ENCODE results near the gene ELP5.
A peak's percentile ranks its signal among the peaks of the same experiment; 100 is the strongest.

The ELP5 gene

DNA sequence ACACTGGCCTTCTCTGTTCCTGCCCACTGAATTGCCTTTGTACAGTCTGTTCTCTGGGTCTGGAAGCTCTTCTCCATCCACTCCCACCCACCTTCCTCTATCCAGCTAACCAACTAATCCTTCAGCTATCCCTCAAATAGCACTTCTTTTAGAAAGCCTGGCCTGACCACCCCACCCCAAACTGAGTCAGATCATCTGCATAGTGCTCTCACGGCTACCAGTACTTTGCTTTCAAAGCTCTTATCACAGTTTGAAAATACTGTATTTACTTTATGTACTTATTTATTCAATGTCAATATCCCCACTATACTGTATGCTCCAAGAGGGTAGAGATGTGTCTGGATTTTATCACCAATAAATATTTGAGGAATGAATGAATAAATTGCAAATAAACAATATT lies 14.8 kb downstream of the ELP5 start:
- H3K27ac ChIP-seq (ENCODE audit: insufficient read depth, low read depth, low read length, poor library complexity, severe bottlenecking) = no peak overlapping the region
- no peaks in the 10 kb centered on the region for H3K9me3 ChIP-seq (ENCODE audit: control insufficient read depth, low read length)
- 85% methylated on average over 1 of the region's 1 CpG; no CpG with 5 or more reads in 1 of the 2 experiments for WGBS, 2 experiments

DNA sequence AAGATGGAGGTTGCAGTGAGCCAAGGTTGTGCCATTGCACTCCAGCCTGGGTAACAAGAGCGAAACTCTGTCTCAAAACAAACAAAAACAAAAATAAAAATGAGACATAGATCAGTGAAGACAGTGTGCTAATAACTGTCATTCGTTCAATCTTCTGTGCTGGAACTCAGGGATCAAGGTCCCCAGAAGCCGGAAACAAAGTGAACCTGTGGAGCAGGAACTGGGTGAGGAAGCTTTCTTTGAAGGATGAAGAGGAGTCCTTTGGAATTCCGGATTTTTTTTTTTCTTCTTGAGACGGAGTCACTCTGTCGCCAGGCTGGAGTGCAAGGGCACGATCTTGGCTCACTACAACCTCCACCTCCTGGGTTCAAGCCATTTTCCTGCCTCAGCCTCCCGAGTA lies 27.4 kb downstream of the ELP5 start:
- H3K4me3 ChIP-seq (ENCODE audit: insufficient read depth, low read depth, low read length) = no peak overlapping the region
- H3K27ac ChIP-seq (ENCODE audit: insufficient read depth, low read depth, low read length, poor library complexity, severe bottlenecking) = no peak overlapping the region
- H3K9me3 ChIP-seq (ENCODE audit: control insufficient read depth, low read length) = no peaks in the 10 kb centered on the region
- H3K27me3 ChIP-seq (ENCODE audit: control insufficient read depth, insufficient read depth, low read length, poor library complexity, severe bottlenecking) = peaks cover 30% of the 10 kb centered on the region
- no peaks in the 10 kb centered on the region for H3K4me1 ChIP-seq (ENCODE audit: control insufficient read depth, insufficient read depth, low read length)
- 91 to 92% methylated on average over 7 to 8 of the region's 8 CpGs for WGBS, 2 experiments
- H3K36me3 ChIP-seq (ENCODE audit: control insufficient read depth, insufficient read depth, low read length) = no peaks in the 10 kb centered on the region

More for the DNA sequence above, 14.8 kb downstream of the ELP5 start:
- H3K4me1 ChIP-seq (ENCODE audit: control insufficient read depth, insufficient read depth, low read length) = peaks cover 5% of the 10 kb centered on the region
- peaks cover 31% of the 10 kb centered on the region for H3K27me3 ChIP-seq (ENCODE audit: control insufficient read depth, insufficient read depth, low read length, poor library complexity, severe bottlenecking)
- H3K36me3 ChIP-seq (ENCODE audit: control insufficient read depth, insufficient read depth, low read length) = no peaks in the 10 kb centered on the region
- H3K4me3 ChIP-seq (ENCODE audit: insufficient read depth, low read depth, low read length) = no peak overlapping the region

DNA sequence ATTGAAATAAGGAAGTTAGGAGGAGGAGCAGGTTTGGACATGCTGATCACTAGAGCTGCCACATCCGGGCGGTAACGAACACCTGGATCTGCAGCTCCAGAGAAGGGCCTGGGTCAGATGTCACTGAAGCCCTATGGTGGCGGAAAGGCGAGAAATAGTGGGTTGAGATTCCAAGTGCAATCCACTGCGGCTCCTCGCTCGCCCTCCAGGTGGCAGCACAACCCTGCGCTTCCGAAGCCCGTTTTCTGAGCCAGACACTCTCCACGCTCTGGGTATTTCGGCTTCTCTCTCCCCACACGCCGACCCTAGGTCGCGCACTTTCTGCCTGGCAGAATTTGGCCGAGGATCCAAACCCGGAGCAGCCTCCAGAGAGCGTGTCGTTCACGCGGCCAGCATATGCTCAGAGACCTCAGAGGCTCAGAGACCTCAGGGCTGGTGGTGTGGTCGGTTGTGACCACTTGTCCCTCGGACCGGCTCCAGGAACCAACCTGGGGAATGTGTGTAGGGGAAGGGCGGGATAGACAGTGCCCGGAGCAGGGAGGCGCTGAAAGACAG lies 28.6 kb downstream of the ELP5 start:
- H3K36me3 ChIP-seq (ENCODE audit: control insufficient read depth, insufficient read depth, low read length) = no peaks in the 10 kb centered on the region
- H3K27ac ChIP-seq (ENCODE audit: insufficient read depth, low read depth, low read length, poor library complexity, severe bottlenecking) = no peak overlapping the region
- 1% methylated on average over 29 of the region's 29 CpGs for WGBS, 2 experiments
- H3K27me3 ChIP-seq (ENCODE audit: control insufficient read depth, insufficient read depth, low read length, poor library complexity, severe bottlenecking) = peaks cover 30% of the 10 kb centered on the region
- no peaks in the 10 kb centered on the region for H3K9me3 ChIP-seq (ENCODE audit: control insufficient read depth, low read length)
- no peaks in the 10 kb centered on the region for H3K4me1 ChIP-seq (ENCODE audit: control insufficient read depth, insufficient read depth, low read length)
- H3K4me3 ChIP-seq (ENCODE audit: insufficient read depth, low read depth, low read length) = peak overlapping the region; percentile 56

DNA sequence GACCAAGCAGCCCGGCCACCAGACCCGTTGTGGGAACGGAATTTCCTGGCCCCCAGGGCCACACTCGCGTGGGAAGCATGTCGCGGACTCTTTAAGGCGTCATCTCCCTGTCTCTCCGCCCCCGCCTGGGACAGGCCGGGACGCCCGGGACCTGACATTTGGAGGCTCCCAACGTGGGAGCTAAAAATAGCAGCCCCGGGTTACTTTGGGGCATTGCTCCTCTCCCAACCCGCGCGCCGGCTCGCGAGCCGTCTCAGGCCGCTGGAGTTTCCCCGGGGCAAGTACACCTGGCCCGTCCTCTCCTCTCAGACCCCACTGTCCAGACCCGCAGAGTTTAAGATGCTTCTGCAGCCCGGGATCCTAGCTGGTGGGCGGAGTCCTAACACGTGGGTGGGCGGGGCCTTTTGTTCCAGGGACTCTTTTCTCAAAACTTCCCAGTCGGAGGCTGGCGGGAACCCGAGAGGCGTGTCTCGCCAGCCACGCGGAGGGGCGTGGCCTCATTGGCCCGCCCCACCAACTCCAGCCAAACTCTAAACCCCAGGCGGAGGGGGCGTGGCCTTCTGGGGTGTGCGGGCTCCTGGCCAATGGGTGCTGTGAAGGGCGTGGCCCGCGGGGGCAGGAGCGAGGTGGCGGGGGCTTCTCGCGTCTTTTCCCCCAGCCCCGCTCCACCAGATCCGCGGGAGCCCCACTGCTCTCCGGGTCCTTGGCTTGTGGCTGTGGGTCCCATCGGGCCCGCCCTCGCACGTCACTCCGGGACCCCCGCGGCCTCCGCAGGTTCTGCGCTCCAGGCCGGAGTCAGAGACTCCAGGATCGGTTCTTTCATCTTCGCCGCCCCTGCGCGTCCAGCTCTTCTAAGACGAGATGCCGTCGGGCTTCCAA lies 29.3 kb downstream of the ELP5 start, which contains the start of gene SLC2A4:
SLC2A4 (plus strand) TSS at position 645 of the 879 bp plus-strand sequence; CDS start at position 862, 217 bp downstream.
- Histone ChIP-seq H3K4me3 (ENCODE audit: insufficient read depth, low read depth, low read length) (peak within 1 kb of the TSS; percentile 56), H3K4me1 (ENCODE audit: control insufficient read depth, insufficient read depth, low read length) (no peaks in the 10 kb centered on the region), H3K36me3 (ENCODE audit: control insufficient read depth, insufficient read depth, low read length) (no peaks in the 10 kb centered on the region), H3K27me3 (ENCODE audit: control insufficient read depth, insufficient read depth, low read length, poor library complexity, severe bottlenecking) (peaks cover 30% of the 10 kb centered on the region), H3K9me3 (ENCODE audit: control insufficient read depth, low read length) (no peaks in the 10 kb centered on the region), H3K27ac (ENCODE audit: insufficient read depth, low read depth, low read length, poor library complexity, severe bottlenecking) (no peak within 1 kb of the TSS)
- 1% methylated on average over 71 of the region's 71 CpGs for WGBS, 2 experiments

DNA sequence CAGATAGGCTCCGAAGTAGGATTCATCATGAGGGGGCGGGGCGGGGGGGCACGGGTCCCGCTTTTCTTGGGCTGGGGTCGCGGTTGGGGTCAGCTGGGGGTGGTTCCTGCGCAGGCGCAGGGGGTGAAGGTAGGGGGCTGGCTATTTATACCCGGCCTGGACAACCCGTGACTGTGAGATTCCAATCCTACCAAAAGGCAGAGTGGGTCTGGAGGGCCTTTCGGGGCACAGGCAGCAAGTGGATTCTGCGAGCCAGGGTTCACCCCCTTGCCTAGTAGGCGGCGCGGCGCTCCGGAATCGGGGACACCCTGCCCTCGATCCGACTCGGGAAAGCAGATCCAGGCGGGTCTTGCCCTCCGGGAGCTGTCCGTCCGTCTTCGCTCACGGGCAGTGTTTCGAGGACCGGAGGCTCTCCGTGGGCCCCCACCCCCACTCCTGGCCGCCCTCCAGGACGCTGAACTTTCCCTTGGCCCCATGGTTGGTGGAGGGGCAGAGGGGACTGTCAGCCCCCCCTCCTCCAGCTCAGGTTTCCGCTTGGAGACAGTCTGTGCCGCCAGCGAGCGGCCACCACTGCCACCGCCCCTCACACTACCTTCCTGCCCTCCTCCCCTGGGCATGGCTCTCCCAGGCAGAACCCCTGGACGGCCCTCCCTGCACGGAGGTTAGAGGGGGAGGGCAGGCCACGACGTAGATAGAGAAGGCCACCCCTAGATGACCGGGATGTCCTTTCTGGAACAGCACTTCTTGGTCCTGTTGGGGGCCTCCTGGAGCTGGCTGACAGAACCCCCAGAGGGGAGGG lies 30.1 kb downstream of the ELP5 start:
- Histone ChIP-seq H3K9me3 (ENCODE audit: control insufficient read depth, low read length) (no peaks in the 10 kb centered on the region), H3K4me3 (ENCODE audit: insufficient read depth, low read depth, low read length) (peak overlapping the region; percentile 56), H3K4me1 (ENCODE audit: control insufficient read depth, insufficient read depth, low read length) (no peaks in the 10 kb centered on the region), H3K27ac (ENCODE audit: insufficient read depth, low read depth, low read length, poor library complexity, severe bottlenecking) (no peak overlapping the region), H3K27me3 (ENCODE audit: control insufficient read depth, insufficient read depth, low read length, poor library complexity, severe bottlenecking) (peaks cover 30% of the 10 kb centered on the region), H3K36me3 (ENCODE audit: control insufficient read depth, insufficient read depth, low read length) (no peaks in the 10 kb centered on the region)
- WGBS, 2 experiments = 2% methylated on average over 40 to 43 of the region's 43 CpGs

DNA sequence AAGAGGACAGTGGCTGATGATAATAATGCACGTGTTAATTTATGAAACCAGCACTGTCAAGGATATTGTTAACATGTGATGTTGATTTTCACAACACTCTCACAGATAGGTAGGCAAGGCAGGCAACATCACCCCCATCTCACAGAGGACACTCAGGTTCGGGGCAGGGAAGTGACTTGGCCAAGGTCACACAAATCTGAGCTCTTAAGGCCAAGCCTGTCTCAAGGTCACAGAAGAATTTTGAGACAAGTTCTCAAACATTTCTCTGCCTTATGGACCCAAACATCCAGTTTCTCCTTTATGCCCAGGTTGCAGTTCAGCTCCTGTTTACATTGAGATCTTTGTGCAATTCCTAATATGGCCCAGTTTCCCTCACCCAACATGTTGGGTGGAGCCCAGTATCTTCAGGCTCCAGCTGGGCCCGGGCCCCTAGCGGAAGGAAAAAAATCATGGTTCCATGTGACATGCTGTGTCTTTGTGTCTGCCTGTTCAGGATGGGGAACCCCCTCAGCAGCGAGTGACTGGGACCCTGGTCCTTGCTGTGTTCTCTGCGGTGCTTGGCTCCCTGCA lies 30.8 kb downstream of the ELP5 start:
- Histone ChIP-seq H3K27me3 (ENCODE audit: control insufficient read depth, insufficient read depth, low read length, poor library complexity, severe bottlenecking) (peaks cover 30% of the 10 kb centered on the region), H3K27ac (ENCODE audit: insufficient read depth, low read depth, low read length, poor library complexity, severe bottlenecking) (no peak overlapping the region), H3K9me3 (ENCODE audit: control insufficient read depth, low read length) (no peaks in the 10 kb centered on the region), H3K4me1 (ENCODE audit: control insufficient read depth, insufficient read depth, low read length) (no peaks in the 10 kb centered on the region), H3K4me3 (ENCODE audit: insufficient read depth, low read depth, low read length) (peak overlapping the region; percentile 56), H3K36me3 (ENCODE audit: control insufficient read depth, insufficient read depth, low read length) (no peaks in the 10 kb centered on the region)
- WGBS, 2 experiments = 74 to 80% methylated on average over 6 of the region's 6 CpGs

DNA sequence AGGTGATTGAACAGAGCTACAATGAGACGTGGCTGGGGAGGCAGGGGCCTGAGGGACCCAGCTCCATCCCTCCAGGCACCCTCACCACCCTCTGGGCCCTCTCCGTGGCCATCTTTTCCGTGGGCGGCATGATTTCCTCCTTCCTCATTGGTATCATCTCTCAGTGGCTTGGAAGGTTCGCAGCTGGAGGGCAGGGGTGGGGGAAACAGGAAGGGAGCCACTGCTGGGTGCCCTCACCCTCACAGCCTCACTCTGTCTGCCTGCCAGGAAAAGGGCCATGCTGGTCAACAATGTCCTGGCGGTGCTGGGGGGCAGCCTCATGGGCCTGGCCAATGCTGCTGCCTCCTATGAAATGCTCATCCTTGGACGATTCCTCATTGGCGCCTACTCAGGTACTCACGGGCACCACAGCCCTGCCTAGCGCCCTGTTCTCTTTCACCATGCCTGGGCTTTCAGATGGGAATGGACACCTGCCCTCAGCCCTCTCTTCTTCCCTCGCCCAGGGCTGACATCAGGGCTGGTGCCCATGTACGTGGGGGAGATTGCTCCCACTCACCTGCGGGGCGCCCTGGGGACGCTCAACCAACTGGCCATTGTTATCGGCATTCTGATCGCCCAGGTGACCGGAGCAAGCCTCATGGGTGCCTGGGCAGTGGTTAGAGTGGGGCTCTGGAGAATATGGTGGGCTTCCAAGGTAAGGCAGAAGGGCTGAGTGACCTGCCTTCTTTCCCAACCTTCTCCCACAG lies 31.6 kb downstream of the ELP5 start:
- H3K27me3 ChIP-seq (ENCODE audit: control insufficient read depth, insufficient read depth, low read length, poor library complexity, severe bottlenecking) = peaks cover 30% of the 10 kb centered on the region

DNA sequence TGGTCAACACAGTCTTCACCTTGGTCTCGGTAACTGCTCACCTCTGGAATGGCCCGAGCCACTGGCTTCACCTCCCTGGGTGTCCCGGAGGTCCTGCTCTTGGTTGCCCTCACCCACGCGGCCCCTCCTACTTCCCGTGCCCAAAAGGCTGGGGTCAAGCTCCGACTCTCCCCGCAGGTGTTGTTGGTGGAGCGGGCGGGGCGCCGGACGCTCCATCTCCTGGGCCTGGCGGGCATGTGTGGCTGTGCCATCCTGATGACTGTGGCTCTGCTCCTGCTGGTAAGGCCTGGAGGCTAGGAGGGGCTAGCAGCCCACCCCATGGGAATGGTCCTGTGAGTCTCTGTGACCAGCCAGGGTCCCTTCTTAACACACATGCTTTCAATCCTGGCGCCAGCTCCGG lies 32.9 kb downstream of the ELP5 start:
- Histone ChIP-seq H3K27me3 (ENCODE audit: control insufficient read depth, insufficient read depth, low read length, poor library complexity, severe bottlenecking) (peaks cover 30% of the 10 kb centered on the region), H3K9me3 (ENCODE audit: control insufficient read depth, low read length) (no peaks in the 10 kb centered on the region), H3K4me1 (ENCODE audit: control insufficient read depth, insufficient read depth, low read length) (peaks cover 8% of the 10 kb centered on the region), H3K36me3 (ENCODE audit: control insufficient read depth, insufficient read depth, low read length) (no peaks in the 10 kb centered on the region), H3K4me3 (ENCODE audit: insufficient read depth, low read depth, low read length) (no peak overlapping the region), H3K27ac (ENCODE audit: insufficient read depth, low read depth, low read length, poor library complexity, severe bottlenecking) (no peak overlapping the region)
- 93% methylated on average over 16 of the region's 16 CpGs for WGBS, 2 experiments

More for the DNA sequence above, 31.6 kb downstream of the ELP5 start:
- Histone ChIP-seq H3K27ac (ENCODE audit: insufficient read depth, low read depth, low read length, poor library complexity, severe bottlenecking) (no peak overlapping the region), H3K36me3 (ENCODE audit: control insufficient read depth, insufficient read depth, low read length) (no peaks in the 10 kb centered on the region), H3K9me3 (ENCODE audit: control insufficient read depth, low read length) (no peaks in the 10 kb centered on the region), H3K4me1 (ENCODE audit: control insufficient read depth, insufficient read depth, low read length) (no peaks in the 10 kb centered on the region), H3K4me3 (ENCODE audit: insufficient read depth, low read depth, low read length) (no peak overlapping the region)
- 92 to 93% methylated on average over 18 of the region's 18 CpGs for WGBS, 2 experiments

DNA sequence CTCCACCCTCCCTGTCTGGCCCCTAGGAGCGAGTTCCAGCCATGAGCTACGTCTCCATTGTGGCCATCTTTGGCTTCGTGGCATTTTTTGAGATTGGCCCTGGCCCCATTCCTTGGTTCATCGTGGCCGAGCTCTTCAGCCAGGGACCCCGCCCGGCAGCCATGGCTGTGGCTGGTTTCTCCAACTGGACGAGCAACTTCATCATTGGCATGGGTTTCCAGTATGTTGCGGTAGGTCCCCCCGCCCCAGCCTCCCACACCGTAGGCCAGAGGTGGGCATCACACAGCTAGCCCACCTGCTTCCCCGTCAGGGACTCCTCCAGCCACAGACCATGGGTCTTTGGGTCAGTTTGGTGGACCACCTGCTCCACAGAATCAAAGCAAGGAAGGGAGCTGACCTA lies 33.7 kb downstream of the ELP5 start:
- Histone ChIP-seq H3K36me3 (ENCODE audit: control insufficient read depth, insufficient read depth, low read length) (no peaks in the 10 kb centered on the region), H3K9me3 (ENCODE audit: control insufficient read depth, low read length) (no peaks in the 10 kb centered on the region), H3K27ac (ENCODE audit: insufficient read depth, low read depth, low read length, poor library complexity, severe bottlenecking) (no peak overlapping the region), H3K27me3 (ENCODE audit: control insufficient read depth, insufficient read depth, low read length, poor library complexity, severe bottlenecking) (peaks cover 30% of the 10 kb centered on the region), H3K4me3 (ENCODE audit: insufficient read depth, low read depth, low read length) (no peak overlapping the region), H3K4me1 (ENCODE audit: control insufficient read depth, insufficient read depth, low read length) (peaks cover 8% of the 10 kb centered on the region)
- WGBS, 2 experiments = 93 to 94% methylated on average over 12 of the region's 12 CpGs
